Measurements from ENCODE around the gene SETD9. TPM values are rescaled to one million over a fixed set of nuclear protein-coding genes. Genes with fewer than 3 reads are reported as not detected.

SETD9 gene
- total RNA-seq, 1 experiment from 2014 or later: 6.0 TPM

DNA sequence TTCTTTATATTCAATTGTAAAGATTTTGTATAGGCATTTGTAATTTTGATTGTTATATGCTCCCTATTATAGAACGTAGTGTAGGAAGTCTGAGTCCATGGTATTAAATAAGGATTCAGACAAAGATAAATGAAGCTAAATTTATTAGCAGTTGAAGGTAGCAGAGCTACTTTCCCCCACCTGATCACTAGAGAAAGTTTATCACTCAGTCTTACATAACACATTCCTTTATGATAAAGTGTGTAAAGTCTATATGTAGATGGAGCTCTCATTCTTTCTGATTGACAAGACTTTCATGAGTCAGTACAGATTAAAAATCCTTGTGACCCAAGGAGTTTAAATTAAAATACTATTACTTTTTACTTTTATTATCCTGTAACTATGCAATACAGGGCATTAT lies 44.9 kb downstream of the SETD9 start:
- intact Hi-C loops (cut with micrococcal nuclease): loop anchor here (5.0 kb wide), 2 partner anchors 128 to 268 kb away; no protein-coding TSS in a partner anchor
- Histone ChIP-seq H3K27ac (ENCODE audit: low read length) (no peak overlapping the region), H4K20me1 (ENCODE audit: low read length) (no peaks in the 10 kb centered on the region), H3K9me2 (replicated peaks; ENCODE audit: low read length) (no peaks in the 10 kb centered on the region), H3K4me3 (ENCODE audit: low read length) (no peak overlapping the region), H3K4me1 (ENCODE audit: insufficient read depth, low read length) (0 out of 2 replicates have a peak, but pooled peaks cover 6% of the 10 kb centered on the region), H3K27me3 (ENCODE audit: low read length) (peaks cover 14% of the 10 kb centered on the region; the same call in 1 of the 2 replicates), H3K9me3 (ENCODE audit: low read length) (no peaks in the 10 kb centered on the region), H3K4me2 (ENCODE audit: low read length) (no peak overlapping the region), H3F3A (ENCODE audit: low read length, unreplicated experiment) (no peaks in the 10 kb centered on the region), H3K36me3 (ENCODE audit: low read depth, low read length) (no peaks in the 10 kb centered on the region), H3K9ac (ENCODE audit: low read length) (no peak overlapping the region), H3K79me2 (ENCODE audit: low read length) (peaks cover 21% of the 10 kb centered on the region), H2AFZ (ENCODE audit: low read length) (no peak overlapping the region)
- POLR2A ChIA-PET (ENCODE audit: unreplicated experiment): no interaction called here
- DNase-seq (no peak), ATAC-seq (no peak)
- CTCF ChIA-PET: no interaction called here
- no TSS peak for BruUV-seq (replicated peaks)
- TF ChIP-seq EZH2 (IDR thresholded peaks at IDR 0.05; ENCODE audit: low read length, unreplicated experiment): no peak
- TF ChIP-seq, protein P1, sequence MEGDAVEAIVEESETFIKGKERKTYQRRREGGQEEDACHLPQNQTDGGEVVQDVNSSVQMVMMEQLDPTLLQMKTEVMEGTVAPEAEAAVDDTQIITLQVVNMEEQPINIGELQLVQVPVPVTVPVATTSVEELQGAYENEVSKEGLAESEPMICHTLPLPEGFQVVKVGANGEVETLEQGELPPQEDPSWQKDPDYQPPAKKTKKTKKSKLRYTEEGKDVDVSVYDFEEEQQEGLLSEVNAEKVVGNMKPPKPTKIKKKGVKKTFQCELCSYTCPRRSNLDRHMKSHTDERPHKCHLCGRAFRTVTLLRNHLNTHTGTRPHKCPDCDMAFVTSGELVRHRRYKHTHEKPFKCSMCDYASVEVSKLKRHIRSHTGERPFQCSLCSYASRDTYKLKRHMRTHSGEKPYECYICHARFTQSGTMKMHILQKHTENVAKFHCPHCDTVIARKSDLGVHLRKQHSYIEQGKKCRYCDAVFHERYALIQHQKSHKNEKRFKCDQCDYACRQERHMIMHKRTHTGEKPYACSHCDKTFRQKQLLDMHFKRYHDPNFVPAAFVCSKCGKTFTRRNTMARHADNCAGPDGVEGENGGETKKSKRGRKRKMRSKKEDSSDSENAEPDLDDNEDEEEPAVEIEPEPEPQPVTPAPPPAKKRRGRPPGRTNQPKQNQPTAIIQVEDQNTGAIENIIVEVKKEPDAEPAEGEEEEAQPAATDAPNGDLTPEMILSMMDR (conservative IDR thresholded peaks at IDR 0.05; ENCODE audit: low read depth, low read length): no peak
- TF ChIP-seq EZH2phosphoT487 (IDR thresholded peaks at IDR 0.05; ENCODE audit: borderline replicate concordance, low read length): no peak

DNA sequence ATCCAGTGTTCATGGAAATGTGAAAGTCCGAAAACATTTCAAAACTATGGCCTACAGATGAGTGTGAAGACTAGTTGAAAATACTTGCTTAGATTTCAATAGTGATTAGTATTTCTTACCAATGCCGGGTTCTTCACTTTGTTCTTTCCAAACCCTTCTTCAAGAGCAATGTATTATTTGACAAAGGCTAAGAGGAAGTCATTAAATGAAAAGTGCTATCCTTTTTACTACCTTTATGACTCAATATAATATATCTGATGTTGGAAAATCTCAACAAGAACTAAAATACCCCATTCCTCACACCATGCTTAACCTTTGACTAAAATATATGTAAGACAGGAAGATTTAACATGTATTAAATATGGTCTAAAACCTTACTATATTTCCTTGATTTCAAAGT lies 49.2 kb downstream of the SETD9 start:
- H3K27me3 ChIP-seq (ENCODE audit: low read length): peaks cover 24% of the 10 kb centered on the region; the same call in 1 of the 2 replicates
- no peaks in the 10 kb centered on the region for H3K9me3 ChIP-seq (ENCODE audit: low read length)

DNA sequence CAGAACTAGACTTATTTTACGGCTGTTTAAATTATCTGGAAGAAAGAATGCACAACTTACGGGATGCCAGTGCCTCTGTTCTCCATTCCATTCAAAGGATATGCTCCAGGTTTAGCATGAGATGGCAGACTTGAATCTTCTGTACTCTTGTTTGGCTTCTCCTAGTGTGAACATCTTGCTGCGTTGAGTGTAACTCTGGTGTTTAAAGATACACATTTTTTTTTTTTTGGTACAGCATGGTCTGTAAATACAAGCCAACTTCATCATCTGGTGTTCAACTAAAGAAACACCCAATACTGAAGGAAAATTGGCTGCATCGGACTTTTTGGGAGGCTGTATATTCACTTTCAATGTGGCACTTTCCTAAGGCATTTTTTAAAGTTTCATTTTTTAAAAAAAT lies 49.9 kb downstream of the SETD9 start:
- H2AFZ ChIP-seq (ENCODE audit: low read length): no peak overlapping the region
- ChIA-PET POLR2A (ENCODE audit: unreplicated experiment) (no interaction called here), CTCF (no interaction called here)
- H3K36me3 ChIP-seq (ENCODE audit: low read depth, low read length): no peaks in the 10 kb centered on the region
- H3K4me3 ChIP-seq (ENCODE audit: low read length): no peak overlapping the region
- H3F3A ChIP-seq (ENCODE audit: low read length, unreplicated experiment): no peaks in the 10 kb centered on the region
- H3K4me2 ChIP-seq (ENCODE audit: low read length): no peak overlapping the region
- BruUV-seq (replicated peaks): no TSS peak
- no peaks in the 10 kb centered on the region for H4K20me1 ChIP-seq (ENCODE audit: low read length)
- H3K4me1 ChIP-seq (ENCODE audit: insufficient read depth, low read length): no peaks in the 10 kb centered on the region
- no peaks in the 10 kb centered on the region for H3K9me2 ChIP-seq (replicated peaks; ENCODE audit: low read length)
- no peak overlapping the region for H3K27ac ChIP-seq (ENCODE audit: low read length)
- intact Hi-C loops (cut with micrococcal nuclease): no loop called here
- no peak overlapping the region for H3K9ac ChIP-seq (ENCODE audit: low read length)
- ATAC-seq: no peak
- peaks cover 24% of the 10 kb centered on the region; the same call in 1 of the 2 replicates for H3K27me3 ChIP-seq (ENCODE audit: low read length)
- DNase-seq: no peak
- TF ChIP-seq EZH2phosphoT487 (IDR thresholded peaks at IDR 0.05; ENCODE audit: borderline replicate concordance, low read length) (no peak), EZH2 (IDR thresholded peaks at IDR 0.05; ENCODE audit: low read length, unreplicated experiment) (no peak)
- TF ChIP-seq, protein P1 (conservative IDR thresholded peaks at IDR 0.05; ENCODE audit: low read depth, low read length): no peak
- H3K79me2 ChIP-seq (ENCODE audit: low read length): no peaks in the 10 kb centered on the region
- no peaks in the 10 kb centered on the region for H3K9me3 ChIP-seq (ENCODE audit: low read length)

More for the DNA sequence above, 49.2 kb downstream of the SETD9 start:
- intact Hi-C loops (cut with micrococcal nuclease): no loop called here
- no peaks in the 10 kb centered on the region for H3K9me2 ChIP-seq (replicated peaks; ENCODE audit: low read length)
- no peak overlapping the region for H2AFZ ChIP-seq (ENCODE audit: low read length)
- TF ChIP-seq, protein P1 (conservative IDR thresholded peaks at IDR 0.05; ENCODE audit: low read depth, low read length): no peak
- TF ChIP-seq EZH2 (IDR thresholded peaks at IDR 0.05; ENCODE audit: low read length, unreplicated experiment) (no peak), EZH2phosphoT487 (IDR thresholded peaks at IDR 0.05; ENCODE audit: borderline replicate concordance, low read length) (no peak)
- no peak overlapping the region for H3K4me3 ChIP-seq (ENCODE audit: low read length)
- H3K27ac ChIP-seq (ENCODE audit: low read length): no peak overlapping the region
- no peaks in the 10 kb centered on the region for H3K4me1 ChIP-seq (ENCODE audit: insufficient read depth, low read length)
- no peaks in the 10 kb centered on the region for H3F3A ChIP-seq (ENCODE audit: low read length, unreplicated experiment)
- H3K9ac ChIP-seq (ENCODE audit: low read length): no peak overlapping the region
- ChIA-PET POLR2A (ENCODE audit: unreplicated experiment) (no interaction called here), CTCF (no interaction called here)
- H4K20me1 ChIP-seq (ENCODE audit: low read length): no peaks in the 10 kb centered on the region
- no peaks in the 10 kb centered on the region for H3K36me3 ChIP-seq (ENCODE audit: low read depth, low read length)
- no peak for ATAC-seq
- no peak overlapping the region for H3K4me2 ChIP-seq (ENCODE audit: low read length)
- no peaks in the 10 kb centered on the region for H3K79me2 ChIP-seq (ENCODE audit: low read length)
- DNase-seq: no peak
- BruUV-seq (replicated peaks): no TSS peak
